ENCODE measurements around the gene VPS37C. TPM values are rescaled to one million over a fixed set of nuclear protein-coding genes. Genes with fewer than 3 reads are reported as not detected.

Gene VPS37C
- total RNA-seq, 1 donor from 2014 or later, result 15.8 TPM

GRCh38 chr11:61089806-61090491 is 71.3 kb downstream of the VPS37C start:
- intact Hi-C loops (cut with micrococcal nuclease), result no loop called here
- no peaks in the 10 kb centered on the region for H3K27me3 ChIP-seq (ENCODE audit: low read depth)
- no peak overlapping the region for H3K27ac ChIP-seq (replicated peaks)
- H3K36me3 ChIP-seq, result no peaks in the 10 kb centered on the region
- TF ChIP-seq, protein P1, sequence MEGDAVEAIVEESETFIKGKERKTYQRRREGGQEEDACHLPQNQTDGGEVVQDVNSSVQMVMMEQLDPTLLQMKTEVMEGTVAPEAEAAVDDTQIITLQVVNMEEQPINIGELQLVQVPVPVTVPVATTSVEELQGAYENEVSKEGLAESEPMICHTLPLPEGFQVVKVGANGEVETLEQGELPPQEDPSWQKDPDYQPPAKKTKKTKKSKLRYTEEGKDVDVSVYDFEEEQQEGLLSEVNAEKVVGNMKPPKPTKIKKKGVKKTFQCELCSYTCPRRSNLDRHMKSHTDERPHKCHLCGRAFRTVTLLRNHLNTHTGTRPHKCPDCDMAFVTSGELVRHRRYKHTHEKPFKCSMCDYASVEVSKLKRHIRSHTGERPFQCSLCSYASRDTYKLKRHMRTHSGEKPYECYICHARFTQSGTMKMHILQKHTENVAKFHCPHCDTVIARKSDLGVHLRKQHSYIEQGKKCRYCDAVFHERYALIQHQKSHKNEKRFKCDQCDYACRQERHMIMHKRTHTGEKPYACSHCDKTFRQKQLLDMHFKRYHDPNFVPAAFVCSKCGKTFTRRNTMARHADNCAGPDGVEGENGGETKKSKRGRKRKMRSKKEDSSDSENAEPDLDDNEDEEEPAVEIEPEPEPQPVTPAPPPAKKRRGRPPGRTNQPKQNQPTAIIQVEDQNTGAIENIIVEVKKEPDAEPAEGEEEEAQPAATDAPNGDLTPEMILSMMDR (IDR thresholded peaks at IDR 0.05; ENCODE audit: borderline replicate concordance), result no peak
- H3K4me3 ChIP-seq, result no peak overlapping the region
- no peak for DNase-seq
- H3K4me1 ChIP-seq, result no peaks in the 10 kb centered on the region
- H3K9me3 ChIP-seq (replicated peaks), result no peaks in the 10 kb centered on the region

DNA sequence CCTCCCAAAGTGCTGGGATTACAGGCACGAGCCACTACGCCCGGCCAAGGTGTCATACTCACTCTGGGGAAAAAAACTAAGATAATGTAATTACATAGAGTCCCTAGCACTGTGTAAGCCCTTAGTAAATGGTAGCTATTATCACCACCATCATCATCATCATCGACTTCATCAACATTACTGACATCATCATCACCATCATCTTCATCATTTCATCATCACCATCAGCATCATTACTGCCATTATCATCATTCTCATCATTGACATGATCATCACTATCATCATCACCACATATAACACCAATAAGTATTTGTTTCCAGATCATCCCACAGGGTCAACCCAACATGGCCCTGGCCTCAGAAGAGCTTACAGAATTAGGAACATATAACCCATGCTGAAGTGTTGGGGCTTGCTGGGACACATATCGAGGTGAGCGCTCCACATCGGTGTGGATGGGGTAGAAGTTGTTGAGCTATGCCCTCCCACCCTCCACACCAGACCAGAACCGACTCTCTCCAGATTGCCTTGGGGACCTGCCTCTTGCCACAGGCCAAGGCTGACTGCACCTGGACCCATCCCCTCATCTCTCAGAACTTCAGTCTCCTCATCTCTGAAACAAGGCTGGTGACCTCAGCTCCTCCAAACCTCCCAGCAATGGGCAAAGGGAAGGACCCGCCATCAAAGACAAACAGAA is 73.7 kb downstream of the VPS37C start:
- H3K4me3 ChIP-seq, result no peak overlapping the region
- no peaks in the 10 kb centered on the region for H3K9me3 ChIP-seq (replicated peaks)
- TF ChIP-seq, protein P1 (IDR thresholded peaks at IDR 0.05; ENCODE audit: borderline replicate concordance), result no peak
- no peaks in the 10 kb centered on the region for H3K4me1 ChIP-seq
- peaks cover 3% of the 10 kb centered on the region for H3K27me3 ChIP-seq (ENCODE audit: low read depth)
- DNase-seq, result no peak
- intact Hi-C loops (cut with micrococcal nuclease), result no loop called here
- H3K27ac ChIP-seq (replicated peaks), result no peak overlapping the region
- no peaks in the 10 kb centered on the region for H3K36me3 ChIP-seq

DNA sequence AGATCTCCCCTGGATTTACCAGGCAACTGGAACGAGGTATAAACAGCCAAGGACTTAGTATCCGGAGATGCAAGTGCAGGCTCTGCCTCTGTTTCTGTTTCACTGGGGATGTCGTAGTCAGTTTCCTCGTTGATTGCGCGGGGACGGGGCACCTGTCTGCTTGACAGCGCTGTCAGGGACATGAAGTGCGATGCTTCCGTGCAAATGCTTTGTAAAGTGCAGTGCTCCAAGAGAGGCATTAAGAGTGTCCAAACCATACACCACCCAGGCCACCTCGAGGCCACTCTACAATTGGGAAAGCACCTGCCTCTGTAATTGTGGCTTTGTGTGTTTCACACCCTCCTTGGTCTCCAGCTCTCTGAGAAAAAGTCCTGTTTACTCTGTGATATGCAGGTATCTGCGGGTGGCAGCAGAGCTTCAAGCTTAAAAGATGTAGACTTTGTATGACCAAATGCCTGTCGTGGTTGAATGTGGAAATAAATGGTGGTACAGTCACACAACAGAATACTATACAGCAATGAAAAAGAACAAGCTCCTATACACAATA is 77.6 kb downstream of the VPS37C start:
- no peak overlapping the region for H3K4me3 ChIP-seq
- H3K36me3 ChIP-seq, result no peaks in the 10 kb centered on the region
- H3K9me3 ChIP-seq (replicated peaks), result no peaks in the 10 kb centered on the region
- no peak for DNase-seq
- peaks cover 9% of the 10 kb centered on the region for H3K27me3 ChIP-seq (ENCODE audit: low read depth)
- no peaks in the 10 kb centered on the region for H3K4me1 ChIP-seq
- TF ChIP-seq, protein P1 (IDR thresholded peaks at IDR 0.05; ENCODE audit: borderline replicate concordance), result no peak
- intact Hi-C loops (cut with micrococcal nuclease), result no loop called here
- no peak overlapping the region for H3K27ac ChIP-seq (replicated peaks)

DNA sequence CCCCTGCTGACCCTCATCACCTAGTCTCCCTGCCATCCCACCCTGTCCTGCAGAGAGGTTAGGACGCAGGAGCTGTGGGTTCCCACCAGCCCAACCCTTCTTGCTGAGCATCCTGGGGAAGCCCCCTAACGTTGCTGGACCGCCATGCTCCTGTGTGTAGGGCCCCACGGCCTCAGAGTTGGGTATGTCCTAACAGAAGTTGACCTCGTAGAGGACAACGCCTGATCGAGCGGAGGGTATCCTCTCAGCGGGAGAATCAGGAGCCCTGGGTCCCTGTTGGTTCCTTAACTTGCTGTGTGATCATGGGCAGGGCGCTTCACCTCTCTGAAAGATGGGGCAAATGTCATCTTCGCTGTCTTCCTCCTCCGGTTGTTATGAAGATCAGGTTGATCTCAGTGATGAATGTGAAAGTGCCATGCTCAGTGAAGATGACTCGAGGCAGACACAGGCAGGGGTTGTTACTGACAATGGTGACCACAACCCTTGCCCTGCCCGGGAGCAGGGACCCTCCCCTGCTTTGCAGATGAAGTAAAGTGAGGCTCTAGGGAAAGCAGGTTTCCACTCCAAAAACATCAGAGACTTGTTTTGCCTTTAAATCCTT is 78.2 kb downstream of the VPS37C start:
- no peak for DNase-seq
- H3K36me3 ChIP-seq, result no peaks in the 10 kb centered on the region
- no peaks in the 10 kb centered on the region for H3K9me3 ChIP-seq (replicated peaks)
- no peaks in the 10 kb centered on the region for H3K4me1 ChIP-seq
- H3K4me3 ChIP-seq, result no peak overlapping the region
- H3K27ac ChIP-seq (replicated peaks), result no peak overlapping the region
- TF ChIP-seq, protein P1 (IDR thresholded peaks at IDR 0.05; ENCODE audit: borderline replicate concordance), result no peak
- intact Hi-C loops (cut with micrococcal nuclease), result no loop called here
- H3K27me3 ChIP-seq (ENCODE audit: low read depth), result peaks cover 9% of the 10 kb centered on the region

GRCh38 chr11:61082062-61082870 is 79.0 kb downstream of the VPS37C start:
- Histone ChIP-seq H3K27me3 (ENCODE audit: low read depth) (peaks cover 9% of the 10 kb centered on the region), H3K27ac (replicated peaks) (no peak overlapping the region), H3K9me3 (replicated peaks) (no peaks in the 10 kb centered on the region), H3K36me3 (no peaks in the 10 kb centered on the region), H3K4me1 (no peaks in the 10 kb centered on the region), H3K4me3 (no peak overlapping the region)
- no peak for DNase-seq
- TF ChIP-seq, protein P1 (IDR thresholded peaks at IDR 0.05; ENCODE audit: borderline replicate concordance), result no peak
- intact Hi-C loops (cut with micrococcal nuclease), result no loop called here
